CD4-positive, alpha-beta T cell treated with Interleukin-6 at 100 ng/mL for 8 hours (primary cell): ENCODE results near the gene GALNT15.

Experiments
- DNase-seq: peaks from one replicate; pipeline ENCODE4 v3.0.0-alpha.2; 2020; ENCODE audit warnings: mixed read lengths, low spot score

GALNT15 gene, protein sequence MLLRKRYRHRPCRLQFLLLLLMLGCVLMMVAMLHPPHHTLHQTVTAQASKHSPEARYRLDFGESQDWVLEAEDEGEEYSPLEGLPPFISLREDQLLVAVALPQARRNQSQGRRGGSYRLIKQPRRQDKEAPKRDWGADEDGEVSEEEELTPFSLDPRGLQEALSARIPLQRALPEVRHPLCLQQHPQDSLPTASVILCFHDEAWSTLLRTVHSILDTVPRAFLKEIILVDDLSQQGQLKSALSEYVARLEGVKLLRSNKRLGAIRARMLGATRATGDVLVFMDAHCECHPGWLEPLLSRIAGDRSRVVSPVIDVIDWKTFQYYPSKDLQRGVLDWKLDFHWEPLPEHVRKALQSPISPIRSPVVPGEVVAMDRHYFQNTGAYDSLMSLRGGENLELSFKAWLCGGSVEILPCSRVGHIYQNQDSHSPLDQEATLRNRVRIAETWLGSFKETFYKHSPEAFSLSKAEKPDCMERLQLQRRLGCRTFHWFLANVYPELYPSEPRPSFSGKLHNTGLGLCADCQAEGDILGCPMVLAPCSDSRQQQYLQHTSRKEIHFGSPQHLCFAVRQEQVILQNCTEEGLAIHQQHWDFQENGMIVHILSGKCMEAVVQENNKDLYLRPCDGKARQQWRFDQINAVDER

DNA sequence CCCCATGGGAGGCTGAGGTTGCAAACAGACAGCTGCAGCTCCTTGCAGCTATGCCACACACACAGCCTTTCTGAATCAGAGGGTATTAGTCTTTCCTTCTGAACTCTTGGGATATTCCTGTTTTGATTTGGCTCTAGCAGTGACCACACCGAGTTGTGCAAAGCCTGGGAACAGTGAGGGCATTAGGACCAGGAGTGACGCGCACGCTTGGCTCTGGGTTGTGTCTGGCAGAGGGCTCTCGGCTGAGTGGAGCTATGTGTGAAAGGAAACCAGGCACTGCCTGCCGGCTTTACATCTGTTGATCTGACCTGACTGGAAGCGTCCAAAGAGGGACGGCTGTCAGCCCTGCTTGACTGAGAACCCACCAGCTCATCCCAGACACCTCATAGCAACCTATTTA lies at the start of gene GALNT15:
Gene GALNT15 (plus strand): TSS at position 292 of the 400 bp plus-strand sequence. CDS start 472 bp downstream, outside the sequence.
- DNase-seq = no peak

DNA sequence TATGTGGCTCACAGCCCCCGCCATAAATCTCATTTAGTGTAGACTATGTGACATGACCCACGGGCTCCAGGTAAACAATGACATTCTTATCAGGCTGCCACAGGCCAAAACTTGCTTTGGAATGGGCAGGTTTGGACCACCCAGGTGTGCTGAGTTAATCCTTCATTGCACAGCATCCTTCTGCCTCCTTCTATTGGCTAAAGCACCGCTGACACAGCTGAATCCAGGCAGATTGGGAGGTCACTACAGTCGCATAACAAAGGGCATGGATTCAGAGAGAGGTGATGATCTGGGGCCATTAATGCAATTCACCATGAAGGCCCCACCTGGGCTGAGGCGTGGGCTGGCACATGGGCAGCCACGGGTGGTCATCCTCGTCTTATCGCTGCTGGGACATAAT lies 47.8 kb upstream of the GALNT15 start:
- DNase-seq = no peak

DNA sequence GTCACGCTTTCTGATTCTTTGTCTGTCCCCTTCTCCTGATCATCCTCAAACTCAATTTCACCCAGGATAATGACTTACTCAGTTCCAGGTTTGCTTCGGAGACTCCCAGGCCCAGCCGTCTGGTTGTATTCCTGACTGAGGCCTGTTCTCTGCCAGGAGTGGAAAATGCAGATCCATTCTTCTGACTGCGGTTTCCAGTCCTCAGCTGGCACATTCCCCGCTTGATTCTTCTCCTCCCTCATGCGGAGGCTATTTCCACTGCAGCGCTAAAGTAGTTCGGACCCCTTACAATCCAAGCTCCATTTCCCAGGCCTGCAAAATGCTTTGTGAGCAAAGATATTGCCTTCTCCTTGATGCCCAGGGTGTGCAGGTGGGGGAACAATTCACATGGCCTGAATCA lies 47.2 kb upstream of the GALNT15 start:
- no peak for DNase-seq

DNA sequence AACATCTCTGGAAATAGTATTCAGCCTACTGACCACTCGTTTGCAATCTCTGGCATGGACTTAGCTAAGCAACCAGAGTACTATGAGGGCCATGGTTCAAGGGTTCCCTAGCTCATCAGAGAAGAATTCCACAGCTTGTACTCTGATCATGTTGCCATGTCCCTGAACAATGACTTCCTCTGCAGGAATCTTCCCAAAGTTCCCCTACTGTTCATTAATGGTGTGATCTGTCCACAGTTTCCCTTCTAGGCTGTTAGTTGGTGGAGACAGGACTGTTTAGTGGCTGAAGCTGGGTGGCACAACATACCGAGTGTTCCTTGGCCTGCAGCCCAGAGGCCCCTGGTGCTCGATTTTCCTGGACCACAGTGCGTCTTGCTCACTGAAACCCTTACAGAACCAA lies 44.4 kb upstream of the GALNT15 start:
- no peak for DNase-seq

DNA sequence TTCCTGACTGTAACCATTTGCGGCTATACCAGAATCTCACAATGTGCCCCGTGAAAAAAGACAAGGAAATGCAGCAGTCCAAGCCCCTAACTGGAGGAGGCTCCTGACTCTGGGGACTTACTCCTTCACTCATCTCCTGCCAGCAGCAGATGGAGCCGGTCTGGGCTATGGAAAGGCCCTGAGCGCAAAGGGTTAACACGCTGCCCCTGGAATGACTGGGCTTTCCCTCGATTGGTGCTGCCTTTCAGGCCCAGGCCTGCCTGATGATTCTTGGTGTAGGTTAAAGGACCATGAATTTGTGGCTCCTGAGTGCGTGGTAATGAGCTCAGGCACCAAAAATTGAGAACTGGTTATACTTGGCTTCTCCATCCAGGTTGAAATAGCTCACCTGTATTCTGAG lies 42.3 kb upstream of the GALNT15 start:
- no peak for DNase-seq

DNA sequence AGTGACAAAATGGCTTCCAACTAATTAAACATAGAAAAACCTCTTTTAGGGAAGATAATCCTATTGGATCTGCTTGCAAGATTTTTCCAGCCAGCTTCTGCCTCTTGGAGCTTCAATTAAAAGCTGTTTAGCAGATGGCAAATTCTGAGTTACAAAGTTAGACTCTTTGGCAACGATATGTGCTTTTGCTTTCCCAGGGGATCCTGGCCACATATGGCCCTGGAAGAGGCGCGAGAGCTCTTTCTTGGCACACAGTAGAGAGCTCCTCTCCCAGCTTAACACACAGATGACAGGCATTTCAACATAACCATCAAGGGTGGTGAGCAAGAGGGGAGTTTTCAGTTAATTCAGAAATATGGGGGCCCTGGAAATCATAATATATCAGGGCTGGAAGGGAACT lies 41.6 kb upstream of the GALNT15 start:
- DNase-seq = no peak

DNA sequence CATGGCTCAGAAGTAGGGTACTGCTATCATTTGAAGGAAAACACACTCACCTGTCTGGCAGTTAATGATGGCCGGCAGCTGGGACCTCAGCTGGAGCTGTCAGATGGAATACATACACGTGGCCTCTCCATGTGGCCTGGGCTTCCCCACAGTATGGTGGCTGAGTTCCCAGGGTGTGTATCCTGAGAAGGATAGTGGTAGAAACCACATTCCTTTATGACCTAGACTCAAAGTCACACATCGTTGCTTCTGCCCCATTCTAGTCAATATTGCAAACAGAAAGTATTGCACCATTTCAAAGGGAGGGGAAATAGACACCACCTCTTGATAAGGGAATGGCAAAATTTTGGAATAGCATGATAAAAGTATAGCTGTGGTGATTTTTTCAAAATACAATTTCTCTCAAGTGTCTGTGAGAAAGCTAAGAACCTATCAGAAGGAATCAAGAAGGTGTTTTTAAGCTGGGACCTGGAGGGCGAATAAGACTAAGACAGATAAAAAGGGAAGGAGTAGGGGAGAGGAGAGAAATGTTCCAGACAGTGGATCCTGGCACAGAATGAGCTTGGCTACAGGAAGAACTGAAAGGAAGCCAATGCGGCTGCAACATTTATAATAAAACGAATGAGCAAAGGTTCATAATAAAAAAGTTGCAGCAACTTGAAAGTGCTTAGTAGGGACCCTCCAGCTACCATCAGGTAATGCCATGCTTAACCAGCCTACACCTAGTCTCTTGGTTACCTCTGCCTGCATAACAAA lies 40.1 kb upstream of the GALNT15 start:
- DNase-seq = no peak

DNA sequence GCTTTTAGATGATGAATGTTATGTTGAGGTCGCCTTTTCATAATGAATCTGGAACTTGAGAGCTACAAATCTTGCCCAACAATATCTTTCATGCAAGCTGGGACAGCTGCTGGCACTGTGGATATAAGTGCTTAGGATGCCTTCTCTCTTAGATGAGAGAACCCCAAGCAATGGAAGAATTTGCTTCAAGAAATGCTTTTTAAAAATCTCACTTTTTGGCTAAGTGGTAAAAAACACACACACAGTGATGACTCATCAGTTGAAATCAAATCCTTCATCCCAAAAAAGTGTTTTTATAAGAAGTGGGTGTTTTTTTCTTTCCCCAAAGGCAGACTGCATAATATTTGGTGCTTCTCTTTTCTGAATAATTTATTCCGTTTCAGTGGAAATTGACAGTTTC lies 38.4 kb upstream of the GALNT15 start:
- DNase-seq = no peak

DNA sequence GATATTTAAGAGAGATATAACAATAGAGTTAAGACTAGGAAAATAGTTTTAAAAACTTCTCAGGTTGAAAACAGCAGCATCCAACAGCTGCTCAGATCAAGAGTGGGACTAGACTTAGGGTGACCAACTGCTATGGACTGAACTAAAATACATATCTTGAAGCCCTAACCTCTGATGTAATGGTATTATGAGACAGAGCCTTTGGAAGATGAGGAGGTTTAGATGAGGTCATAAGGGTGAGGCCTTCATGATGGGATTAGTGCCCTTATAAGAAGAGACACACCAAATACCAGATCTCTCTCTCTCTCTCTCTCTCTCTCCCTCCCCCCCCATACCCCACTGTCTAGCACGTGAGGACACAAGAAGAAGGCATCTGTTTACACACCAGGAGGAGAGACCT lies 37.4 kb upstream of the GALNT15 start:
- no peak for DNase-seq

DNA sequence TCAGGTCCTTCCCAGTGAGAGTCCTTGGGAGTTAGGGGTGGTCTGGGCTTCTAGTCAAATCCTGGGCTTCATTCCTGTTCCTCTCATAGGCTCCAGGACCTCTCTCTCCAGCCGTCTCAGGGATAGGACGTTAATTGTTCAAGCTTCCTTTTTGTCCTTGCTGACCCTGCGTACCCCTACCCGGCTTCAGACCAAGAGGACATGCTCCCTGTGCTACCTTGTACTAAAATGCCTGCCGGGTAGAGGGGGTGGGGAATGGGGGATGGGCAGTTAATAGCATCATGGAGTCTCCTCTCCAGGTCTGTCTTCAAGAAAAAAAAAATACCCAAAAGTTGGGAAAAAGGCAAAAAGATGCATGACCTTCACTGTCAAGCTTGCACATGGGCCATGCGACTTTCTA lies 36.5 kb upstream of the GALNT15 start:
- DNase-seq = no peak

DNA sequence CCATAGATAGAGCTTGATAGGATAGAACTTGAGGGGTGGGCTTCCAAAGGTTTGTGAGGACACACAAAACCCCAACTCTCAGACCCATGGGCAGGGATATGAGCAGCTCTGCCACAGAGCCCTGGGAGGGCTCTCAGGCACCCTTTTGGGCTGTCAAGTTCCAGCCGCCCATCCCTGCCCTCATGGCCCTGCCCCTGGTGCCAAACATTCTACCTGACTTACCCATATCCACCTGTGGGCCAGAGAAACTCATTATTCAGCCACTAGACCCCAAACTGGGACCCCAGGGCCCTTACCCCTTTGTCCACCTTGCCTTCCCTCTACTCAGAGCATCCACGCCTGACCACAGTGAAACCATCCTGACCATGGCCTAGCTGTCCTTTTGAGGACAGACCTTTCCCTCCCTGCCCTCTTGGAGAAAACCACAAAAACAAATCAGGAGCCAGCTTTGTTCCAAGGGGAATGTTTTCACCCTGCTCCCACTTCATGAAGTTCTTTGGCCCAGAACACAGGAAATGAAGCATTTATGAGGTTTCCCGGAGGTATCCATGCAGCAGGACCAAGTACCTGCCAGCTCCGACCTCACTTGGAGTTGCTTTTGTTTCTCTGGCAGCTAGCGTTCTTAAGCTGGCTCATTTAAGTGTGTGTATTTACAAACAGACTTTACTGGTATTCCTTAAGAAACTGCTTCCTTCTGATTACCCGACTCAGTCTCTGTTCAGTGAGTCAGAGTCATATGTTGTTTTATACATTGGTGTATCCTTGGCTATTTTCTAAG lies 34.2 kb upstream of the GALNT15 start:
- no peak for DNase-seq

DNA sequence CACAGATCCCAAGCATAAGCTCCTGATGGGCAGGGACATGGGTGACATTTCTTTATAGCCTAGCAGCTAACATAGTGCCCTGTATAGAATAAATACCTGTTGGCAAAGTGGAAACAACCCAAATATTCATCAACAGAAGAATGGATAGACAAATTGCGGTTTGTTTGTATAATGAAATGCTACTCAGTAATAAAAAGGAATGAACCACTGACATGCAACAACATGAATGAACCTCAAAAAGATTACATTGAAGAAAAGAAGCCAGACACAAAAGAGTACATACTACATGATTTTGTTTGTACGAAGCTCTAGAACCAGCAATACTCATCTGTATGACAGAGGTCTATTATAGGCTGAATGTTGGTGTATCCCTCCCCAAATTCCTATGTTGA lies 33.6 kb upstream of the GALNT15 start:
- DNase-seq = no peak

DNA sequence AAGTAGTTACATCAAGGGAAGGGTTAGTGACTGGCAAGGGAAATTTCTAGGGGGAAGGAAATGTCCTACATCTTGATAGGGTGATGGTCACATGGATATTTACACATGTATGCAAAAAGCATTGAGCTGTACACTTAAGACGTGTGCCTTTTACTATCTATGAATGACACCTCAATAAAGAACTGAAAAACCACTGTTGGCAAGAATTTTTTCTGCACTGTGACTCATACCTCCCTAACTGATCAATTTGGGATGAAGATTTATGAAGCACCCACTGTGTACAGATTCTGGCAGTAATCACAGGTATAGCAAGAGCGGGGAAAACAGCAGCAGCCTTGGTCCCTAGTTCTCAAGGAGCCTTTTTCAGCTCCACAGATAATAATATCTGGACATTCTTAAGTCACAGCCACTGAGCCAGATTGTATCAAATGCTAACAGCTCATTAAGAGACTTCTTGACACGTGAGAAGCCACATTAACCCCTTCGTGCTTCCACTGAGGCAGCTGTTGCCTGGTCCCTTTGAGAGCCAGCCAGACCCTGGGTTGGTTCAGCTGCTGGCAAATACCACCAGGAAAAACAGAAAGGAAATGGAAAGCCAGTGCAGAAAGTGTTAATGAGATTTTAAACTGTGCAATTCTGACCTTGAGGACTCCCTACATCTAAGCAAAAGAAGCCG lies 32.0 kb upstream of the GALNT15 start:
- no peak for DNase-seq

DNA sequence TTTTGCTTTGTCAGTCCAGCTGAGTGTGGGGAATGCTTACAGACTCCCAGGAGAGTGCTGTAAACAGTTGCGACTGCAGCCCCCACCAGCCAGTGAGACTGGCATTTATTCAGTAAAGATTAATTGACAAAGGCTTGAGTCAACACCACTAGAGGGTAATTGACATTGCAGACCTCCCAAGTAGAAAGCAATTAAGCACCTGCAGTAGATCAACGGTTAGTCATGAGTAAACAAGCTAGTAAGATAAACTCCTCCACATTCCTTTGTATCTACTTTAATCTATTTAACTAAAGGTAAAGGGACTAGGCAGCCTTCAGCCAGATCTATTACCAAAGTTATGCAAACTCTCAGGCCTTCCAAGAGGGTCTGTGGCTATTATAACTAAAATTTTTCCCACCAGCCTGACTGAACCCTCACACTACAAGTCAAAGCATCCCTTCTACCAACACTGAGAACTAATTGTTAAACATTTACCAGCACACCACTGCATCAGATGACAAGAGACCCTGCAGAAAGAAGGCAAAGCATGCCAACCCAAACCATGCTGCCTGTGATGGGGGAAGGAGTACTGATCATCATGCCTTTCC lies 30.5 kb upstream of the GALNT15 start:
- DNase-seq = no peak

DNA sequence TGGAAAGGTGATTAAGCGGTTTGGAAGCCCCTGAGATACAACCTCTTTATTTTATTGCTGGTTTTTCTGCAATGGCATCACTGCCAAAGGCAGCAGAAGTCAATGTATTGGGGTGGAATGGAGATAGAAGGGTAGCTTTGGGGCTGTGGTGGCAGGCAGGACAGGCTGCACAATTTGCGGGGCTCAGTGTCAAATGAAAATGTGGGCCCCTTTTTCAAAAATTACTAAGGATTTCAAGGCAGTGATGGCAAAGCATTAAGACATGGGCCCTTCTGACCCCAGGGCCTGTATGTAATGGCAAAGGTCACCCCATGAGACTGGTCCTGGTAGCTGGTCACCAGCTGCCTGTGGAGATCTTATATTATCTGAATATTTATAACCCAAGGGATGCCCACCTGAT lies 29.3 kb upstream of the GALNT15 start:
- no peak for DNase-seq

DNA sequence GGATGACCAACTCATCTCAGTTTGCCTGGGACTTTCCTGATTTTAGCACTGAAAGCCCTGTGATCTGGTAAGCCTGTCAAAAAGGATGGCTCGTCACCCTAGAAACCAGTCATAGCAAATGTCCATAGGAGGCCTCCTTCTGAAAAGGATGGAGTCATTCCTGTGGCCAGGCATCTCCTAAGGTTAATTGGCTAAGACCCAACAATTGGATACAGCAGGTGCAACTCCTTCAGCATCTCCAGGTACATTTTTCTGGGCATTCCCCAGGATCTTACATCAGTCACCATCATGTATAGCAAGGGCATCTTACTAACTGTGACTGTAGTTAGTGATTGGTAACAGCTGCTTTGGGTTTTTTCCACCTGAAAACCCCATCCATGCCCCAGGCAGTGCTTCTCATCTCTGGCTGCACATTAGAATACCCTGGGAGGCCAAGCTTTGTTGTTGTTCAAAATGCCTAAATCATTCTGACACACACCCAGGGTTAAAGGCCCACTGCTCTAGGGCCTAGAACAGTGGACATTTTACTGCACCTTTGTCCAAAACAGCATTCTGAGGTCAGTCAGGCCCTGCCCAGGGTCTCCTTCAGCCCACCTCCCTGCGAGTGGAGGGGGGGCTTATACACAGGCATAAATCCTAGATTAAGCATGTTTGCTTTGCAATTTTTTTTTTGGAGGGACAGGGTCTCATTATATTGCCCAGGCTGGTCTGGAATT lies 28.3 kb upstream of the GALNT15 start:
- DNase-seq = no peak

DNA sequence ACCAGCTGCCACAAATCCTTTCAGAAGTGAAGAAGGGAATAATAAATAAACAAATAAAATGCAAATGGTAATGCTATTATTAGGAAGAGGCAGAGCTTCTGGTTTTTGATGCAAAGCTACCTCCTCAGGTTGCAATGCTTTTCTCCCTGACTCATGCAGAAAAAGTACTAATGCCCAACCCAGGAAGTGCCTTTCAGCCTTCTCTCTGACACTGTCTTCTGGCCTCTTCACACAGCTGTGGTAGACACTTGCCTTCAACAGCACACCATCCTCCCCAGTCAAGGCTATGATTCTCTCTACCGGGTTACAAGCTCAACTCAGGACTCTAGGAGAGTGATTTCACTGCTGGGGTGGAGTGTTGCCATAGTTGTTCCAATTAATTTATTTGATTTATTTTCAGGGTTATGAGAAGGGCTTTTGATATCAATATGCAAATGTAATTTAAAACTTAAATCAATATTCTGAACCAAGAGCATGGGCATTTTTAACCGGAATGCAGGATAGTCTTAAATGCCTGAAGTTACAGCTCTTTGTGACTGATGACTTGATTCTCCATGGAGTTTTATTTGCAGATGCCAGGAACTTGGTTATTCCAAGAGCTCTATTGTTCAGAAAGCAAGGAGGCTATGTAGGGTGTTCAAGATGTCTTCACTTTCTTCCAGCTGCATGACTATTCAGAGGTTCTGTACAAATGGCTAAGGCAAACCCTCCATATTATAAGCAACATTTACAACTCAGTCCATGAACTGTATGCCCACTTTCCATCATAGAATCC lies 27.1 kb upstream of the GALNT15 start:
- DNase-seq = no peak

DNA sequence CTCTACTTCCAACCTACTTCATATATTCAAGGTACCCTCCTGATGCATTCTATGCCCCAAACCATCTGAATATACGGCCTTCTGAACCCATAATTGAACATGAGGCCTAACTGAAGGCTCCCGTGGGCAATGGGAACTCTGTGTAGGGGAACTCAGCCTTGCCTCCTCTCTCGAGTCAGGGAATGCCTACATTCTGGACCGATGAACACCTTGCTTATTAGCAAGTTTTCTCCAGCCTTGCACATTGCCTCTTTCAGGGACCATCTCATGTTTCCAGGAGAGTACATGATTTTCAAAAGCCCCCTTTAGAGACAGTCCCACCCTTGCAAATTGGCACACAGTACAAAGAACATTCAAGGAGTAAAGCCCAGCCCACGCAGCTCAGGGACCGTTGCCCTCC lies 26.3 kb upstream of the GALNT15 start:
- no peak for DNase-seq

DNA sequence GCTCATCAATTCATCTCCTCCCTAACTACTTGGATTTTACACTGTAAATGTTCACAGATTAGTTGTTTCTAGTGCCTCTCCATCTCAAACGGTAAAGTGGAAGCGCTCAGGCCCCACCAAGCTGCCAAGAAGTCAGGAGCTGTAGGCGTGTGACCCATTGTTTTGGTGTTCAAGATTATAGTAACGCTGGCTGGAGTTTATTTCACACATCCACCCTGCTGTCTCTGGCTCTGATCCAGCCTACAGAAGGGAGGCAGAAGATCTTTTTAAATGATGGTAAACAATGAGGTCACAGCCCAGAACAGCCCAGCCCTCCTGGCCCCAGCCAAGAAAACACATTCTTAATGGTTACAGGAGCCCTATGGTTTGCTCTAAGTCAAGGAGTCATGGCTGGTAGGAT lies 25.7 kb upstream of the GALNT15 start:
- no peak for DNase-seq

DNA sequence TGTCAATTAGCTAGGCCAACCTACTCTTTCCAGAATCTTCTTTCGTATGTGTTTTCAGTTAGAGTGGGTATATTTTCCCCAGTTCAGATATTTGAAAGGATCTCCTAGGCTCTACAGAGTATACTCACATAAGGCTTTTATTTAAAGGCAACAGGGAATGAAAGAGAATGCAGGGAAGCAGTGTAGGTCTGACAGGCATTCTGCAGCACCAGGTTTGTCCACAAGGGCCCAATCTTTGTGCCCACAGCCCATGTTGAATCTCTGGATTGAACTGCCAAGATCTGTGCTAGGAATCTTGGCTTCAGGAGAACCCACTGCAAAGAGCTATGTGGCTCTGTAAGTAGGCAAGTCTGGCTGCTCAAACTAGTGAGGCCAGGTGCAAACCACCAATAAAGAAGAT lies 24.2 kb upstream of the GALNT15 start:
- no peak for DNase-seq
